ENCODE data around the gene RGS6. TPM values are rescaled to one million over a fixed set of nuclear protein-coding genes. Genes with fewer than 3 reads are reported as not detected.
A peak's percentile ranks its signal among the peaks of the same experiment; 100 is the strongest.

Gene RGS6
- total RNA-seq, 2 donors from 2014 or later: 1.4 to 4.7 TPM

GRCh38 chr14:72543341-72543740, 611.1 kb downstream of the RGS6 start:
- ATAC-seq (ENCODE audit: insufficient number of reproducible peaks, low FRiP score, low read depth) (no peak), DNase-seq (ENCODE audit: low spot score) (no peak)
- H3K27me3 ChIP-seq (replicated peaks; ENCODE audit: insufficient read depth): no peaks in the 10 kb centered on the region
- H3K27ac ChIP-seq: no peak overlapping the region
- no peaks in the 10 kb centered on the region for H3K36me3 ChIP-seq
- H3K4me1 ChIP-seq (ENCODE audit: control insufficient read depth in 1 of 2, low read depth in 2 of 2): peaks cover 6 to 20% of the 10 kb centered on the region in 2 donors
- H3K9me3 ChIP-seq: no peaks in the 10 kb centered on the region
- H3K4me3 ChIP-seq: no peak overlapping the region
- no peak for TF ChIP-seq CTCF (IDR thresholded peaks at IDR 0.05)

- Histone ChIP-seq H3K9me3 (no peaks in the 10 kb centered on the region), H3K36me3 (no peaks in the 10 kb centered on the region), H3K27ac (peak overlapping the region; percentile 0 to 6), H3K27me3 (replicated peaks; ENCODE audit: insufficient read depth) (no peaks in the 10 kb centered on the region), H3K4me3 (no peak overlapping the region), H3K4me1 (ENCODE audit: control insufficient read depth in 1 of 2, low read depth in 2 of 2) (peaks cover 6 to 20% of the 10 kb centered on the region in 2 donors)
- ATAC-seq (ENCODE audit: insufficient number of reproducible peaks, low FRiP score, low read depth) (no peak), DNase-seq (ENCODE audit: low spot score) (no peak)
- no peak for TF ChIP-seq CTCF (IDR thresholded peaks at IDR 0.05)
Observed at GRCh38 chr14:72544615-72545387, 612.6 kb downstream of the RGS6 start.

GRCh38 chr14:72545411-72546311, 613.4 kb downstream of the RGS6 start:
- Histone ChIP-seq H3K4me1 (ENCODE audit: control insufficient read depth in 1 of 2, low read depth in 2 of 2) (peaks cover 6 to 20% of the 10 kb centered on the region in 2 donors), H3K27me3 (replicated peaks; ENCODE audit: insufficient read depth) (no peaks in the 10 kb centered on the region), H3K4me3 (no peak overlapping the region), H3K27ac (no peak overlapping the region), H3K36me3 (no peaks in the 10 kb centered on the region), H3K9me3 (no peaks in the 10 kb centered on the region)
- no peak for DNase-seq (ENCODE audit: low spot score)
- TF ChIP-seq CTCF (IDR thresholded peaks at IDR 0.05): no peak
- ATAC-seq (ENCODE audit: insufficient number of reproducible peaks, low FRiP score, low read depth): no peak

- TF ChIP-seq CTCF (IDR thresholded peaks at IDR 0.05): no peak
- no peaks in the 10 kb centered on the region for H3K36me3 ChIP-seq
- no peak for DNase-seq (ENCODE audit: low spot score)
- H3K27me3 ChIP-seq (replicated peaks; ENCODE audit: insufficient read depth): no peaks in the 10 kb centered on the region
- no peak overlapping the region for H3K27ac ChIP-seq
- H3K4me1 ChIP-seq (ENCODE audit: control insufficient read depth in 1 of 2, low read depth in 2 of 2): peaks cover 6 to 20% of the 10 kb centered on the region in 2 donors
- ATAC-seq (ENCODE audit: insufficient number of reproducible peaks, low FRiP score, low read depth): no peak
- no peaks in the 10 kb centered on the region for H3K9me3 ChIP-seq
- no peak overlapping the region for H3K4me3 ChIP-seq
Observed at GRCh38 chr14:72546344-72547016, 614.3 kb downstream of the RGS6 start.

GRCh38 chr14:72547999-72548398, 615.8 kb downstream of the RGS6 start:
- TF ChIP-seq CTCF (IDR thresholded peaks at IDR 0.05): no peak
- Histone ChIP-seq H3K4me3 (no peak overlapping the region), H3K4me1 (ENCODE audit: control insufficient read depth in 1 of 2, low read depth in 2 of 2) (peaks cover 6 to 29% of the 10 kb centered on the region in 2 donors), H3K9me3 (no peaks in the 10 kb centered on the region), H3K36me3 (no peaks in the 10 kb centered on the region), H3K27me3 (replicated peaks; ENCODE audit: insufficient read depth) (no peaks in the 10 kb centered on the region), H3K27ac (no peak overlapping the region)
- ATAC-seq (ENCODE audit: insufficient number of reproducible peaks, low FRiP score, low read depth) (no peak), DNase-seq (ENCODE audit: low spot score) (no peak)
